Testis (tissue), 3 donors: ENCODE results near the gene ZNF324B. TPM values are rescaled to one million over a fixed set of nuclear protein-coding genes. Genes with fewer than 3 reads are reported as not detected.
A peak's percentile ranks its signal among the peaks of the same experiment; 100 is the strongest.

Experiments
- DNase-seq: peaks from one replicate; pipeline ENCODE4 v3.0.0-alpha.2; 2019
- H3K27ac ChIP-seq, 2 donors: fragments of 200-600 bp; sonication (generic); one replicate each; pipeline ENCODE4 v1.5.1; 2019
- H3K27me3 ChIP-seq: fragments of 200-600 bp; sonication (generic); one replicate; pipeline ENCODE4 v1.5.1; 2019
- H3K36me3 ChIP-seq: fragments of 200-600 bp; sonication (generic); one replicate; pipeline ENCODE4 v1.5.1; 2017; ENCODE audit warnings: low read depth; ENCODE audit errors: missing control alignments
- H3K4me1 ChIP-seq: fragments of 200-600 bp; sonication (generic); one replicate; pipeline ENCODE4 v1.5.1; 2019
- H3K4me3 ChIP-seq, 2 donors: fragments of 200-600 bp; sonication (generic); one replicate each; pipeline ENCODE4 v1.5.1; 2017 to 2019
- H3K9me3 ChIP-seq: fragments of 200-600 bp; sonication (generic); one replicate; pipeline ENCODE4 v1.5.1; 2017
- POLR2A ChIP-seq: fragments of 450-650 bp; IDR thresholded peaks from one replicate; pipeline ENCODE4 v1.6.1; 2017; ENCODE audit warnings: antibody characterized with exemption, mild to moderate bottlenecking, moderate library complexity
- WGBS, 2 donors: methylation state at CpG; one replicate each; pipeline ENCODE4 v1.1.5; 2018; 5-methylcytosine and 5-hydroxymethylcytosine counted together
- intact Hi-C: fragments of 100-400 bp; cut with DNase I; formaldehyde crosslinking; loops from one replicate; pipeline ENCODE4 v1.15.1; 2023; ENCODE audit warnings: low total_unique reads
- polyA plus RNA-seq: library from polyadenylated mRNA; stranded (reverse); fragments of 350-450 nt; fragmentation: Illumina TruSeq; extraction: RNeasy Lipid Tissue Mini Kit (QIAGEN cat#74804); gene quantifications from one replicate; pipeline ENCODE4 v1.2.3, GENCODE V29; 2014; ENCODE audit warnings: low read depth, low replicate concordance; ENCODE audit not compliant: insufficient read depth
- total RNA-seq, 2 donors: library from RNA; depleted of rRNA; stranded (reverse); fragments of >200 nt; gene quantifications; one replicate each; pipeline ENCODE4 v1.2.3, GENCODE V29; 2016
- TF ChIP-seq, protein P1 (sequence below), 3 experiments: fragments of 450-650 bp in 2 of 3; fragments of 200-600 bp in 1 of 3; sonication (generic) in 1 of 3; IDR thresholded peaks; one replicate each; pipeline ENCODE4 v1.5.1; 2016 to 2019; ENCODE audit warnings: antibody characterized with exemption in 3 of 3, mild to moderate bottlenecking in 2 of 3, moderate library complexity in 1 of 3

The ZNF324B gene
- total and polyA plus RNA-seq, 3 donors from 2014 or later, result 4.8 to 15.8 (median 8.5) TPM

DNA sequence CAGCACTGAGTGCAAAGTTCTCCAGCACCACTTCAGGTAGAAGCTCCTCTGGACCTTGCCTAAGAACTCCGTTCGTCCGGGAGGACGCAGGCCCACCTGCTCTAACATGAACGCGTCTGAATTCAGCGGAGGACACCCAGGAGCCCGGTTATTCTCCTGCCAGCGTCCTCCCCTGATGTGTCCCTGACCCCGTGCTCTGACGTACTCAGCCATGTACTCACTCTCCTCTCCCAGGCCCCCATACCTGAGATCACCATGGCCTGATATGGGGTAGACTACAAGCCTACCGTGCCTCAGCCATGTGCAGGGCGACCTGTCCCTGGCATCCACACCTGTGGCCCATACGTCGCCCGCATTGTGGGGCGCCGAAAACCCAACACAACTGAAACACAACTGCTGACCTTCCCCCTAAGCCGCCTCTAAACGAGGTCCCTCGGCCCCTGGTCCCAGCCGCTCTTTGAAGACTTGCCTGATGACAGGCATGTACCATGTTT, 43.7 kb upstream of the ZNF324B start:
- Histone ChIP-seq H3K27ac (peak overlapping the region; percentile 83 to 85), H3K4me3 (peak overlapping the region; percentile 75 to 83), H3K4me1 (peaks cover 8% of the 10 kb centered on the region), H3K36me3 (no peaks in the 10 kb centered on the region), H3K9me3 (no peaks in the 10 kb centered on the region), H3K27me3 (no peaks in the 10 kb centered on the region)
- TF ChIP-seq, protein P1, sequence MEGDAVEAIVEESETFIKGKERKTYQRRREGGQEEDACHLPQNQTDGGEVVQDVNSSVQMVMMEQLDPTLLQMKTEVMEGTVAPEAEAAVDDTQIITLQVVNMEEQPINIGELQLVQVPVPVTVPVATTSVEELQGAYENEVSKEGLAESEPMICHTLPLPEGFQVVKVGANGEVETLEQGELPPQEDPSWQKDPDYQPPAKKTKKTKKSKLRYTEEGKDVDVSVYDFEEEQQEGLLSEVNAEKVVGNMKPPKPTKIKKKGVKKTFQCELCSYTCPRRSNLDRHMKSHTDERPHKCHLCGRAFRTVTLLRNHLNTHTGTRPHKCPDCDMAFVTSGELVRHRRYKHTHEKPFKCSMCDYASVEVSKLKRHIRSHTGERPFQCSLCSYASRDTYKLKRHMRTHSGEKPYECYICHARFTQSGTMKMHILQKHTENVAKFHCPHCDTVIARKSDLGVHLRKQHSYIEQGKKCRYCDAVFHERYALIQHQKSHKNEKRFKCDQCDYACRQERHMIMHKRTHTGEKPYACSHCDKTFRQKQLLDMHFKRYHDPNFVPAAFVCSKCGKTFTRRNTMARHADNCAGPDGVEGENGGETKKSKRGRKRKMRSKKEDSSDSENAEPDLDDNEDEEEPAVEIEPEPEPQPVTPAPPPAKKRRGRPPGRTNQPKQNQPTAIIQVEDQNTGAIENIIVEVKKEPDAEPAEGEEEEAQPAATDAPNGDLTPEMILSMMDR (IDR thresholded peaks at IDR 0.05), result no peak
- TF ChIP-seq POLR2A, result no peak
- peak; percentile 41 for DNase-seq
- intact Hi-C loops, result no loop called here
- 2 to 9% methylated on average over 21 to 22 of the region's 22 CpGs for WGBS, 2 donors

DNA sequence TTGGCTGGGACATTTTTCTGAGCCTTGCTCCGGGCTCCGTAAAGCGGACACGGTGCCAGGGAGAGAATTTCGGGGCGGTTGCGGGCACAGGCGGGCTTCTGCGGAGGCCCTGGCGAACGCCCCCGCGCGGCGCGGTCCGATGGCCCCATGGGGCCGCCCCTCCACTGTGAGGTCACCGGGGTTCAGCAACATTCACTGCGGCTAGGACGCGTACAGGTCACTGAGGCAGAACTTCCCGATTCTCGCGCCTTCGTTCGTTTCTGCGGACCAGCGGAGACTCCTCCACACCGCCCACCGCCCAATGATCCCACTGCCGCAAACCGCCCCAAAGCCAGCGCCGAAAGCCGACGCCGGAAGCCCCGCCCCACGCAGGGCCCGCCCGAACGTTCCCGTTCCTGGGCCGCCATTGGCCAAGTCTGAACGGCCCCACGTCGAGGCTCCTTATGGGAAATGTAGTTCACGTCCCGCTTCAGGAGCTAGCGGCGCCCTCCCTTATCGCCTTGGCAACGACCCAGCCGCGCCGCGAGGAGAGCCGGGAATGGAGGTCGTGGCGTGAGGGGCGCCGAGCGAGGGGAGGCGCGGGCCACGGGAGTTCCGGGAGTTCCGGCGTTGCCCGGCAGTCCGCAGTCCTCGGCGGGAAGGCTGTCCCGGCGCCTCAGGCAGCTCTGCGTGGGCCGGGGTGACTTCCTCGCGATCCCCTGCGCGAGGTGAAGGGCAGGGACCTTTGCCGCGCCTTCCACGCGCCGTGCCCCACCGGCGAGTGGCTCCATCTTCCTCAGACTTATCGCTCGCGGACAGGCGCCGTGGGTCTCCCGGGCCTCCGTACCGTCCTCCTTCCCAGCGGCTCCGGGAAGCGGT, 43.0 kb upstream of the ZNF324B start, which contains the start of gene ZNF584:
Gene ZNF584 (plus strand): TSS at position 498 of the 858 bp plus-strand sequence. CDS start 499 bp downstream, outside the sequence.
- peak; percentile 81 for TF ChIP-seq POLR2A
- TF ChIP-seq, protein P1 (IDR thresholded peaks at IDR 0.05), result peak in 1 of 3 experiments; percentile 5
- no peaks in the 10 kb centered on the region for H3K36me3 ChIP-seq
- intact Hi-C loops, result no loop called here
- WGBS, 2 donors, result 0% methylated on average over 34 to 76 of the region's 100 CpGs
- peak within 1 kb of the TSS; percentile 83 to 85 for H3K27ac ChIP-seq
- H3K4me1 ChIP-seq, result peaks cover 8% of the 10 kb centered on the region
- no peaks in the 10 kb centered on the region for H3K27me3 ChIP-seq
- DNase-seq, result peak; percentile 98
- no peaks in the 10 kb centered on the region for H3K9me3 ChIP-seq
- H3K4me3 ChIP-seq, result peak within 1 kb of the TSS; percentile 75 to 83

DNA sequence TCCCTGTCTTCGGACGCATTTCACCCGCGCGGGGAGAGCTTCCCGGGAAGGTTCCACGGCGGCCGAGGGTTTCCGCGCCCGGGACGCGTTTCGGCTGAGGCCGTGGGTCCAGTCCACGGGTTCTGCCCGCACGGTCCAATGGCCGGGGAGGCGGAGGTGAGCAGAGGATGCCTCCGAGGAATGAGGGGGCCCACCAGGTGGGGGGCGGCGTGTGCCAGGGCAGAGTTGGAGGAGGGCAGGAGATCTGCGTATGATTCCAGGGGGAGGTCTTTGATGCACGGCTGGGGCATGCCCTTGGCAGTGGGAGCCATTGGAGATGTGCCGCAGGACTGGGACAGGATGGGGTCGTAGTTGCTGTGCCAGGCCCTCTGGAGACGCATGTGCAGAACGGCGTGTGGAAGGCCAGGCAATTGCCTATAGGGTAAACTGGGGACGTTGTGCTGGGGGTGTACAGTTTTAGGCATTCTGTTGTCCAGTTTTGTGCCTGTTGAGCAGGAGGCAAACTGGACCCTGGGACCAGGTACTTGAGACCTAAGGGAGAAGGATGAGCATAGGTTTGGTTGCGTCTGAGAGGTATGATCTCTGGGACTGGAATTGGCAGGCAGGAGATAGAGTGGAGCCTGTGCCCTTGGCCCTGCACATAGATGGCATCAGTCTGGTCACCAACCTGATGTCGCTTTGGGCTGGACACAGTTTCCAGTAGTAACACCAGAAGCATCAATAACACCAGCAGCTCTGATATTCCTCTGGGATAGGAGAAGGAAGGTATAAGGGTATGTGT, 42.2 kb upstream of the ZNF324B start:
- Histone ChIP-seq H3K27ac (peak overlapping the region; percentile 83 to 85), H3K36me3 (no peaks in the 10 kb centered on the region), H3K9me3 (no peaks in the 10 kb centered on the region), H3K4me3 (peak overlapping the region; percentile 75 to 83), H3K27me3 (no peaks in the 10 kb centered on the region), H3K4me1 (peaks cover 8% of the 10 kb centered on the region)
- 3 to 36% methylated on average over 2 to 34 of the region's 34 CpGs for WGBS, 2 donors
- DNase-seq, result peak; percentile 63
- intact Hi-C loops, result no loop called here
- TF ChIP-seq, protein P1 (IDR thresholded peaks at IDR 0.05), result no peak
- TF ChIP-seq POLR2A, result no peak

DNA sequence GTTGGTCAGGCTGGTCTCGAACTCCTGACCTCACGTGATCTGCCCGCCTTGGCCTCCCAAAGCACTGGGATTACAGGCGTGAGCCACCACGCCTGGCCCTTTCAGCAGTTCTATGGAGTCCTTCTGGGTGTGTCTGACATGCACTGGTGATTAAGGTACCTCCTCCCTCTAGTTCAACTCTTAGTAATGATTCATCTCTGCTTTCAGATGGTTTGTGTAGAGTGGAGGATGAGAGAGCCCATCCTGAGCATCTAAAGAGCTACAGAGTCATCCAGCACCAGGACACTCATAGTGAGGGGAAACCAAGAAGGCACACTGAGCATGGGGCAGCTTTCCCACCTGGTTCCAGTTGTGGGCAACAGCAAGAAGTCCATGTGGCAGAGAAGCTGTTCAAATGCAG, 34.8 kb upstream of the ZNF324B start:
- H3K27ac ChIP-seq, result no peak overlapping the region
- no peak for DNase-seq
- H3K27me3 ChIP-seq, result no peaks in the 10 kb centered on the region
- H3K36me3 ChIP-seq, result no peaks in the 10 kb centered on the region
- no peaks in the 10 kb centered on the region for H3K9me3 ChIP-seq
- H3K4me1 ChIP-seq, result no peaks in the 10 kb centered on the region
- TF ChIP-seq, protein P1 (IDR thresholded peaks at IDR 0.05), result no peak
- no peak for TF ChIP-seq POLR2A
- intact Hi-C loops, result no loop called here
- no peak overlapping the region for H3K4me3 ChIP-seq
- WGBS, 2 donors, result 96 to 100% methylated on average over 5 of the region's 5 CpGs
